Measurements from ENCODE around the gene PDPR.

- no peak for TF ChIP-seq CTCF (conservative IDR thresholded peaks at IDR 0.05)
- TF ChIP-seq ZFX (IDR thresholded peaks at IDR 0.05), result no peak
Observed at GRCh38 chr16:70162041-70162451, 47.9 kb downstream of the PDPR start.
